HUDEP-2 (cell line): ENCODE data around the gene BRAF.
"Not testable (repeated sequence)": the region's sequence is repeated elsewhere in the genome, so short reads cannot be mapped to it uniquely, and the experiment has no call there.

ENCODE experiments used
- DNase-seq, 76 experiments: peaks; one replicate each; lab custom pipeline; 2025; ENCODE audit not compliant: unreplicated experiment in 76 of 76; lab: John Stamatoyannopoulos, UW

BRAF gene

DNA sequence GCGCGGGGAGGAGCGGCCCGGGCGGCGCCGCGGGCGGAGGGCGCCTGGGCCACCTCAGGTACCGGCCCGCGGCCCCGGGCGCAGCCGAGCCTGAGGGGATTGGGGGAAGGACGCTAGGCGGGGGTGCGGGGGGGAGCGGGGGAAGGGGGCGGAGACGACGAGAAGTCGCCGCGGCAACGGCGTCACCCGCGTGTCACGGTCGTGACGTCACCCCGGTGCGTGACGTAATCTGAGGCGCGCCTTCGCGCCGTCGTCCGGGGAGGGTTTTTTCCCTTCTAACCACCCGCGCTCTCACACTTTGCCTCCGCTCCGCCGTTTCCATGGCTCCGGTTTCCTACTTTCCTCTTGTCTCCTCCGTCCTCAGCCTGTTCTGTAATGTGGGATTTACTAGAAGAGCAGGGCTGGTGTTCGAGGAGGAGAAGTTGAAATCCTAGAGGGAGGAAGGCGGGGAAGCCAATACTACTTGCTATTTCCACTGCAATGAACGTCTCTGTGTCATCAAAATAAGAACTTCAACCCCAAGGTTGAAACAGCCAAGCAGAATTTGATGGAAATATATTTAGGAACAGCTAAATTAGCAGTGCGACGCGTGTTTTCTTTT lies at the start of gene BRAF:
Gene BRAF, minus strand, starts transcription at position 109 of the 601 bp plus-strand sequence. CDS start 226 bp downstream, outside the sequence.
- DNase-seq, result peak in 75 of 76 experiments; percentile 4 to 91 (median 73)

DNA sequence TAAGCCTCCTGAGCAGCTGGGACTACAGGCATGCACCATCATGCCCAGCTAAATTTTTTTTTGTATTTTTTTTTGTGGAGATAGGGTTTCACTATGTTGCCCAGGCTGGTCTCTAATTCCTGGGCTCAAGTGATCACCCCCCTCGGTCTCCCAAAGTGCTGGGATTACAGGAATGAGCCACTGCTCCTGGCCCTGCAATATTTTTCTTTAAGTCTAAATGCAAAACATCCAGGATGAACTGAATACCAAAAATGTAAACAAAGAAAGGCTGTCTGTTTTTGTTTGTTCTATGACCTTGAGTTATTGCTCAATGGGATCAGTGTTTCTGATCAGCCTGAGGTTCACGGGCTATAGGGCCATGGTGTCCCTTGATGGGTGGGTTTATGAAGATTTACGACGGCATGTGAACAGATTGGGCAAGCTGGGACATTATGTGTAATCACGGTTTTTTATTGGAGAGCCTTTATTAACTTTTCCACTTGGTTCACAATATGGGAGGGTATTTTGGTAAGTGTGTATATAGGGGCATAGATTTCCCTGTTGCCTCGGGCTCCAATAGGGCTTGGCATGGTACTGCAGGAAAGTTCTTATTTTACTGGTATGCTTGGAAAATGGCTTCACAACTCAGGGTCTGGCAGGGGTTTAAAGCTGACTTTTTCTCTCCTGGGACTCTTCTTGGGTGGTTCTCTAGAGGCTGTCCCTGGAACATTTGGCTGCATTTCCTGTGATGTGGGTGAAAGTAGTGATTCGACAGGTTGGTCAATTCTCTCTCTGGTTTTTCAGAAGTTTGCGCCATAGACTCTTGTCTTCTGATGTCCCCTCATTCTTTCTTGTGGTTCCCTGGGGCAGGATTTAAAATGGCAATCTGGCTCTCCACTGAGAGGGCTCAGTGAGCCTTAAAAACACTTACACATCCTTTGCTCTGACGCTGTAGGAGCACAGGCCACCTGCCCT lies 48.4 kb upstream of the BRAF start:
- no peak for DNase-seq

DNA sequence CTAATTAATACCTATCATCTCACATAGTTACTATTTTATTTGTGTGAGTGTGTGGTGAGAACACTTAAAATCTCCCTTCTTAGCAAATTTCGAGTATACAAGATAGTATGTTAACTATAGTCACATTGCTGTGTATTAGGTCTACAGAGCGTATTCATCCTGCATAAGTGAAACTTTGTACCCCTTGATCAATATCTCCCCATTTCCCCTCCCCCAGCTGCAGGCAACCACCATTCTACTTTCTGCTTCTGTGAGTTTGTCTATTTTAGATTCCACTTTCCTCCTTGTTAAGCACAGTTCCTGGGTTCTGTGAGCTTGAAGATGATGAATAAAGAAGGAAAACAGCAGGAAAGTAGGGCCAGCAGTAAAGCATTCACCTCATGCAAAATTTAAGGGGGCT lies 47.6 kb upstream of the BRAF start:
- no peak for DNase-seq

DNA sequence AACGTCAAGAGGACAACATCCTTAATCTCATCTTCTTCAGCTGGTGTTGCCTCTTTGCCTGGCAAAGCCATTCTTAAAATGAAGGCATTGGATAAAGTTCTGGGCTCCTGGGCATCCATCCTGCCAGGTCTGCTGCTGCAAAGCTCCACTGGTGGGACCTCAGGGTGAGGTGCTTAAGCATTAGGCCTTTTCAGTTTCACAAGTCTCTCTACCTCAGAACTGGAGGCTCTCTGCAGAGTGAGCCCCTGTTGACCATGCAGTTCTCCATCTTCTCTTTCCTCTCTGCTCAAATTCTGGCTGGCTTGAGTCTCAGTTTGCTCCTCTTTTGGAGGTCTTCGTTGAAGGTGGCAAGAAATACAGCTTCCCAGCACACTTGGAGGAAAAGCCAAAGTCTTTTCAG lies 42.7 kb upstream of the BRAF start:
- DNase-seq, result no peak

DNA sequence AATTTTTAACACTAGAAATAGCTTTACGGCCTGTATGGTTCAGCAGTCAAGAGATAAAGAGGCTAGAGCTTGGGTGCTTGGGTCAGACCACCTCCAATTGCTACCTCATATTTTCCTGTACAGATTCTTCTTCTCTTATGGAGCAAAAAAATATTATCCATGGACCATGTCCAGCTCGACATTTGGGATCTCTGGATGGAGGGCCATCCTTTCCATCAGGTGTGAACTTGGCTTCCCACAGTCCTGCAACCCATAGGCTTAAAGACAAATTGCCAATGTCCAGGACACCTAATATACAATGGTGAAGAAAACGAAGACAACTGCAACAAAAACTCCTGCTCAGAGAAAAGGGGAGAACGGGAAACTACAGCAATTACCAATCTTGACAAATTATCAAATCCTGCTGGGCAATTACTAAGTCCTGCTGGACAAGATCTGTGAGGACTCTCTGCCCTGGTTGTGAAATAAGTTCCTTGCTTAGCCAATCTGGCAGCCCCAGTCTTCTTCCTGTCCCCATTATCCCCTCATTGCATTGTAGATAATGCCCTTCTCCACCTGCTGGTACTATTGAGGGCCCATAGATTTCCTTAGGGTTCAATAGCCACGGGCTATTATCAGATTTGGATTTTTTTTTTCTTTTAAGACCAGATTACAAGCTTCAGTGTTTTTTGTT lies 42.0 kb upstream of the BRAF start:
- DNase-seq, result no peak

DNA sequence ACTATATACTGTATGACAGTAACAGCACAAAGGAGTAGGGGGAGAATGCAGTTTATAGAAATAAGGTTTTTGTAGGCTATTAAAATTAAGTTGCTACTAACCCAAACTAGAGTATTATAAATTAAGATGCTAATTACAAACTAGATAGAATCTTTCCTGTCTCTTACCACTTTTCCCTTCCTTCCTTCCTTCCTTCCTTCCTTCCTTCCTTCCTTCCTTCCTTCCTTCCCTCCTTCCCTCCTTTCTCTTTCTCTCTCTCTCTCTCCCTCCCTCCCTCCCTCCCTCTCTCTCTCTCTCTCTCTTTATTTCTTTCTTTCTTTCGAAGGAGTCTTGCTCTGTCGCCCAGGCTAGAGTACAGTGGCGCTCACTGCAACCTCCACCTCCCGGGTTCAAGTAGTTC lies 36.4 kb upstream of the BRAF start:
- no peak for DNase-seq

DNA sequence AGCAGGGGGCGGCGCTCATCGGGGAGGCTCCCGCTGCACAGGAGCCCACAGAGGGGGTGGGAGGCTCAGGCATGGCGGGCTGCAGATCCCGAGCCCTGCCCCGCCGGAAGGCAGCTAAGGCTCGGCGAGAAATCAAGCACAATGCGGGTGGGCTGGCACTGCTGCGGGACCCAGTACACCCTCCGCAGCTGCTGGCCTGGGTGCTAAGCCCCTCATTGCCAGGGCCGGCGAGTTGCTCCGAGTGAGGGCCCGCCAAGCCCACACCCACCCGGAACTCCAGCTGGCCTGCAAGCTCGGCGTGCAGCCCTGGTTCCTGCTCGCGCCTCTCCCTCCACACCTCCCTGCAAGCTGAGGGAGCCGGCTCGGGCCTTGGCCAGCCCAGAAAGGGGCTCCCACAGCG lies 32.3 kb upstream of the BRAF start:
- not testable (repeated sequence) for DNase-seq

DNA sequence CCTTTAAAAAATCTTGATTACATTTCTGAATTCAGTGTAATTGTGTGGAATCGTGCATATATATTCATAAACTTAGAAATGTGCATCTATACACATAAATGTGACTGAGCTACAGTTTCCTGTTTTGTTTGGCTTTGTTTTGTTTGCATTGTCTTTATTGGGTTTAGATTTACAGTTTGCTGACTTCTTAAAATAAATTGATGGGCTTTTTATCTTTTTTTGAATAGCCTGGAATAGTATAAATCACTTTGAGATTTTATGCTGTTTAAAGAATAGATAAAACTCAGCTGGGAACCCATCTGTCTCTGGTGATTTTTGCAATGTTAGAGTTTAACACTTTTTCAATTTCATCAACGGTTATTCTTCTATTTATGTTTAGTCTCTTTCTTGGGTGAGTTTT lies 21.2 kb upstream of the BRAF start:
- no peak for DNase-seq

DNA sequence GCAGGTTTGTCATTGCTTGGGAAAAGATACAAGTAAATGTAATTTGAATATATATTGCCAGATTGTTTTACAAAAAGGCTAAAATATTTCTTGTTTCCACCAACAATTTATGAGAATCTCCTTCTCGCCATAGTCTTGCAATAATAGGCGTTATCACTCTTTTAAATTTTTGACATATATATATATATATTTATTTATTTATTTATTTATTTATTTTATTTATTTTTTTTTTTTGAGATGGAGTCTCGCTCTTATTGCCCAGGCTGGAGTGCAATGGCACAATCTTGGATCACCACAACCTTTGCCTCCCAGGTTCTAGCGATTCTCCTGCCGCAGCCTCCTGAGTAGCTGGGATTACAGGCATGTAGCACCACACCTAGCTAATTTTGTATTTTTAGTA lies 17.5 kb upstream of the BRAF start:
- DNase-seq, result not testable (repeated sequence)

DNA sequence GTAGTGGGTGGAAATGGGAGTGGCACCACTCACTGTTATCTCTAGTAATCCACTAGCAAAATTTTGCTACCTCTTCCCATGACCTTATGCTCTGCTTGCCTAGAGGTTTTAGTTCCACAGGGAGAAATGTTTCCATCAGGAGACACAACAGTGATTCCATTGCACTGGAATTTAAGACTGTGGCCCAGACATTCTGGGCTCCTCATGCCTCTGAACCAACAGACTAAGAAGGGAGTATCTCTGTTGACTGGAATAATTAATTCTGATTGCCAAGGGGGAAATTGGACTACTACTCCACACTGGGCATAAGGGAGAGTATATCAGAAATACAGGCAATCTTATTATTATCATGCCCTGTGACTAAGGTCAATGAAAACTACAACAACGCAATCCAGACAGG lies 16.2 kb upstream of the BRAF start:
- DNase-seq, result no peak

DNA sequence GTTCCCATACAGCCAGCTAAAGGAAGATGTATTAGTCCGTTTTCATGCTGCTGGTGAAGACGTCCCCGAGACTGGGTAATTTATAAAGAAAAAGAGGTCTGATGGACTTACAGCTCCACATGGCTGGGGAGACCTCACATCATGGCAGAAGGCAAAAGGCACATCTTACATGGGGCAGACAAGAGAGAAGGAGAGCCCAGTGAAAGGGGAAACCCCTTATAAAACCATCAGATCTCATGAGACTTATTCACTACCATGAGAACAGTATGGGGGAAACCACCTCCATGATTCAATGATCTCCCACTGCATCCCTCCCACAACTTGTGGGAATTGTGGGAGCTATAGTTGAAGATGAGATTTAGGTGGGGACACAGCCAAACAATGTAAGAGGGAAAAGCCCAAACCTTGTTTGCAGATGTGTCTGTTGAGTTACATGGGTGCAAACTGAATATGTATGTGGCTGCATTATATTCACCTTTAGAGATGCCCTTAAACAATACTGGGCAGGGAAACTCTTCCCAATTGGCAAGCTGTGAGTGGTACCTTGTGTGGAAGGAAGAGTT lies 13.1 kb upstream of the BRAF start:
- DNase-seq, result no peak

DNA sequence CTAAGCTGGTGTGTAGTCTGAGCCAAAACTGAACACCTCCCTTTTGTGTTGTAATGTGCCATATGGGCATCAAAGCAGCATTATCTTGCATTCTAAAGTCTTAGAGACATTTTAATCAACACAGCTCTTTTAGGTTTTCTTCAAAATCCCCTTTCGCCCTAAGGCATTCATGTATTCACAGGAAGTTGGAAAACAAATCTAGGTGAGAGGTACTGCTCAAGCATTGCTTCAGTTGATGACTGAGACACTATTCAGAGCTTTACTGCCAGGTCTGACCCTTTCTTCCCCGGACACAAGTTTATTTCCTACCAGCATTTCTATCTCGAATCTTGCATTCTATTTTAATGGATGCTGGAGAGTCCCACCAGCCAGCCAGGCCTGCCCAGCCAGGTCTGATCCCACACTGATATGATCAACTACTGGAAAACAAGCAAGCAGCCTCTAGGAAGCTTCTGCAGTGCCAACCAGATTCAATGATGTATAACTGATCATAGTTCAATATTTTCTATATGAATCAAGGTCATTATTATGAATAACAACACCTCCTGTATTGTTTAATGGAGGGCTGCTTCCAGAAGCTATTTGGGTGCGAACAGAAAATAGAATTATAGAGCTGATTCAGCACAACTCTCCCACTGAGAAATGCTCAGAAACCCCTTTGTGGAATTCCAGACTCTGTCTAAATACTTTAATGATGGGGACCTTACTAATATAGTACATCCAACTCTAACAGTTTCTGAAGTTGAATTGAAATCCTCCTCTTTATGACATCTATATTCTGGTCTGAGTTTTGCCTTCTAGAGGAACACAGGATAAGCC lies 4.0 kb upstream of the BRAF start:
- no peak for DNase-seq

DNA sequence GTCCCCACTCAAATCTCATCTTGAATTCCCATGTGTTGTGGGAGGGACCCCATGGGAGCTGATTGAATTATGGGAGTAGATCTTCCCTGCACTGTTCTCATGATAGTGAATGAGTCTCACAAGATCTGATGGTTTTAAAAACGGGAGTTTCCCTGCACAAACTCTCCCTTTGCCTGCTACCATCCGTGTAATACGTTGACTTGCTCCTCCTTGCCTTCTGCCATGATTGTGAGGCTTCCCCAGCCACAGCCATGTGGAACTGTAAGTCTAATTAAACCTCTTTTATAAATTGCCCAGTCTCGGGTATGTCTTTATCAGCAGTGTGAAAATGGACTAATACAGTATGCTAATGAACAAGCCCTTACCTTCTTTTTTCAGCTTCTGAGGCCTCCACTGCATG lies 3.2 kb upstream of the BRAF start:
- DNase-seq, result not testable (repeated sequence)

DNA sequence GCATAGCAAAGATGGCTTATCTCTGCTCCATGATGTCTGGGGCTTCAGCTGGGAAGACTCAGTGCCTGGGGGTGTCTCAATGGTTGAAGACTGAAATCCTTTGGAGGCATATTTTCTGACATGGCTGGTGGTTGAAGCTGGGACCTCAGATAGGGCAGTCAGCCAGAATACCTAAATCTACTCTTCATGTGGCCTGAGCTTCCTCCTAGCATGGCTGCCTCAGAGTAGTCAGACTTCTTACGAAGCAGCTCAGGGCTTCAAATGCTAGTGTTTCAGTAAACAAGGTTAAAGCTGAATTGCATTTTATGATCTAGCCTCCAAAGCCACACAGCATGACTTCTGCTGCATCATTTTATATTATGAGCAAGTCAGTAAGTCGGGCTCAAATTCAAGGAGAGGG lies 2.6 kb upstream of the BRAF start:
- no peak for DNase-seq

DNA sequence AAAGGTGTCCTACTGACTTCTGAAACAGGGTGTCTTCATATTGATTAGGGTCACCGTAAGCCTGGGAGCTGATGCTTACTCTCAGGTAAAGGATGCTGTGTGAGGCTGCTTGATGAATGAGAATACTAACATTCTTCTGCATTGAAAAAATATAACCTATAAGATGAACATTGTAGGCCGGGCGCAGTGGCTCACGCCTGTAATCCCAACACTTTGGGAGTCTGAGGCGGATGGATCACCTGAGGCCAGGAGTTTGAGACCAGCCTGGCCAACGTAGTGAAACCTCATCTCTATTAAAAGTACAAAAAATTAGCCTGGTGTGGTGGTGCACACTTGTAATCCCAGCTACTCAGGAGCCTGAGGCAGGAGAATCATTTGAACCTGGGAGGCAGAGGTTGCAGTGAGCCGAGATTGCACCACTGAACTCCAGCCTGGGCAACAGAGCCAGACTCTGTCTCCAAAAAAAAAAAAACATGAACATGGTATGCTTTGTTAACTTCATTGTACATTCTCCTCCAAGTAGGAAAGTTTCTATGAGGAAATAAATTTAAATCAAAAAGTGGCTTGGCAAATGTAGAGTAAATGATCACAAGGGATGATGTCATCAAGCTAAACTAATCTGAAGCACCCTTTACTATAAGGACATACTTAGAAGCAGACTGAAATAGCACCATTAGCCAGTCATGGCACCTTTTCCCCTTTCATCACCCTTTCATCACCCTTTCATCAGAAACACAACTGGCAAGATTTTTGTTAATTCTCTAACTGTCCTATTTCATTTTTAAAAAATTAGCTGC lies 1.5 kb upstream of the BRAF start:
- no peak for DNase-seq

DNA sequence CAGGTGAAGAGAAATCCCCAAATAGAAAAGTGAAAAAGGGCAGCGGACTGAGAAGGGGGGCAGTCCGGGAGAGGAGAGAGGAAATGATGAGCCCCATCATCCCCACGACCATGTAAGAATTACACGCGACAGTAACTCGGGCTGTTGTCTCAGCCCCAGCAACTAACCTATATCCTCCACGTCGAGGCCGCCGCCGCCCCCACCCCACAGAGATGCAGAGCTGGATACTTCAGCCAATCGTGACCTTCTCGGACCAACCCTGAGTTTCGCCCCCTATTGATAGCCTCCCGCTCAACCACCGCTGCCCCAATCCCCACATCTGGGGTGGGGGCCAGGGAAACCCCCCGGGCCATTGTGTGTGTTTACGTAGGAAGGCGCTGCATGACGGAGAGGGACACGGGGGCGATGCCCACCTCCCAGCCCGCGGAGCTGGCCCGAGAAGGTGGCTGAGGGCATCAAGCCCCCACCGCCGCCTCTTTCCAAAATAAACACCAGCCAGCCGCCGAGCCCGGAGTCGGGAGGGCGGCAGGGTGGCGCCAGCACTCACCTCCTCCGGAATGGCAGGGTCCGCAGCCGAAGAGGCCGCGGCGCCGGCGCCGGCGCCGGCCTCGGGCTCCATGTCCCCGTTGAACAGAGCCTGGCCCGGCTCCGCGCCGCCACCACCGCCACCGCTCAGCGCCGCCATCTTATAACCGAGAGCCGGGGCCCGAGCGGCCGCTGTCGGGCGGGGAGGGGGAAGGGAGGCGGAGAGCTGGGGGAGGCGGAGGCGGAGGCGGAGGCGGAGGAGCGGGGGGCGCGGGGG lies 509 bp downstream of the BRAF start:
- peak in 59 of 76 experiments; percentile 3 to 83 (median 60) for DNase-seq

DNA sequence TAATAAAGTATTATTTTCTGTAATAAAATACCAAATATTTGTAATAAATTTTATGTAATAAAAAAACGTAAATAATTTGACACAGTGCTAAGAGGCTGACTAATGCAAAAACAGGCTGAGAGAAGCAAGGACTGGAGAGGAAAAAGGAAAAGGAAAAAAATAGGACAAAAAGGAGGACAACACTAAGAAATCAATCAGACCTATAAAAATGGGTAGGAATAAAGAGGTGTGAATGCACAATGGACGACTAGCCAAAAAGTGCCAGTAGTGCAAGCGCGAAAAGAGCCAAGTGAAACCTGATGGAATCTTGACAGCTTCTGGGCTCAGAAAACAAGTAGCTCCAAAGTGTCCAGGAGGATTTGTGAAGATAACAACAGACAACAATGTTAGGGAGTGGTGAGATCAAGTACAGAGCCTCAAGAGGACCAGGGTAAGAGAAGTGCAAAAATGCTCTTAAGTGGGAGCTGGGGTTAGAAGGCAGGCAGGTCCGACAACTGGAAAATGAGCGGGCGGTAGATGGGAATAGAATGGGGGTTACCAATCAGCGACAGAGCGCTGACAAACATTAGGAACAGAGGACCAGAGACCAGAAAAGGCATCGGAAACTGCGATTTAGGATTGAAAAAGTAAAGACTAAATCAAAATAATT lies 1.2 kb downstream of the BRAF start:
- DNase-seq, result peak in 2 of 76 experiments; percentile 14 to 17

DNA sequence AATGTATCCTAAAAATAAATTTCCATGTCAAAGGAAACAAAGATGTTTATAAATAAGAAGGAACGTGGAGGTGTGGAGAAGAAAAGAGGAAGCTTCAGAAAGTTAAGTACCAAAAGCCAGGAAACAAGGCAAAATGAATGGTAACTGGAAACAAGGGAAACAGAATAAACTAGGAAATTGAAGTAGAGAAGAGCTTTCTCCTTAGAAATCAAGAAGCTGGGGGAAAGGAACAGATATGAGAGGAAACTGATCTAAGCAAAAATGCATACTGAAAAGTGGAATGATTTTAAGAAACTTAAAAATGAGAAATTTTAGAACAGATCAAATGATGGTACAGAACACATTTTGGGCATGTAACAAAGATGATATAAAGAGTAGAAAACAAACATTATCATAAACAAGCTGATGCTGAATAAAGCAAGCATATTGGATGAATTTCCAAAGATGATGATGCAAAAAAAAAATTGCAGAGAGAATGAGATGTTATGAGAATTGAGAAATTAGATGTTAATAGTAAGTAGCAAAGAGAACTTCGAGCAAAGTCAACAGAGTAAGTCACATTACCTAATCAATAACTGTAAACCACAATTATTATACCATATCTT lies 1.9 kb downstream of the BRAF start:
- DNase-seq, result no peak
